Colon (tissue), 2 donors: Measurements from ENCODE around the gene CD276.
"Not testable (repeated sequence)": the region's sequence is repeated elsewhere in the genome, so short reads cannot be mapped to it uniquely, and the experiment has no call there.

Experiments
- FAIRE-seq: peaks from 2 replicates; lab custom pipeline; 2012; peaks lifted over from hg19 to GRCh38; lab: Jason Lieb, UNC
- donor health status: control.
- donor health status: control.

Gene CD276

GRCh38 chr15:73710321-73710720 lies 26.1 kb downstream of the CD276 start:
- no peak for FAIRE-seq

DNA sequence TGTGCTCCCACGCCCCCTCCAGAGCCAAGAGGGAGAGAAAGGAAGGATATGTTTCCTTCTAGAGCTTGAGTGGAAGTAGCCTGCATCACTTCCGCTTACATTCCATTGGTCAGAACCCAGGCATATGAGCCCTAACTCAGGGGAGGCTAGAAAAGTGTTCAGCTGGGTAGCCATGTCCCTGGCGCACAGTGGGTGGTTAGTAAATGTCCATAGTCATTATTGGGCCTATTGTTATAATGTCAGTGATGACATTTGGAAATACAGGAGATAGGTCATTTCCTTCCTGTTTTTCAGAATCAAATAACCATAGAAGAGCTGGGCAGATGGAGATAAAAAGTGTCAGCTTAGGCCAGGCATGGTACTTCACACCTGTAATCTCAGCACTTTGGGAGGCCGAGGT lies 27.3 kb downstream of the CD276 start:
- no peak for FAIRE-seq

DNA sequence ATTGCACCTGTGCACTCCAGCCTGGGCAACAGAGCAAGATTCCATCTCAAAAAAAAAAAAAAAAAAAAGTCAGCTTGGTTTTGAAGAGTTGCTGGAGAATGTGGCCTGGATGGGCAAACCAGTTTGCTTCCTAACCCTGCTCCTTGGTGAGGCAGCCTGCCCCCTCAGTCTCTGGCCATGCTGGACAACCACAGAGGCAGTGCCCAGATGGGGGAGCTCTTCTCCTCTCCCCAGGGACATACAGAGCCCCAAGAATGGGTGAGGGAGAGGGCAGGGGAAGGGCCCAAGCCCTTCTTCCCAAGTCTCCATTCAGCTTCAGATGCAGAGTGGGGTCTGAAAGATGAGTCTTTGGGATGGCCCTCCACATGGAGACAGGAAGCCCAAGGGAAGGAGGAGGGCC lies 27.9 kb downstream of the CD276 start:
- no peak for FAIRE-seq

DNA sequence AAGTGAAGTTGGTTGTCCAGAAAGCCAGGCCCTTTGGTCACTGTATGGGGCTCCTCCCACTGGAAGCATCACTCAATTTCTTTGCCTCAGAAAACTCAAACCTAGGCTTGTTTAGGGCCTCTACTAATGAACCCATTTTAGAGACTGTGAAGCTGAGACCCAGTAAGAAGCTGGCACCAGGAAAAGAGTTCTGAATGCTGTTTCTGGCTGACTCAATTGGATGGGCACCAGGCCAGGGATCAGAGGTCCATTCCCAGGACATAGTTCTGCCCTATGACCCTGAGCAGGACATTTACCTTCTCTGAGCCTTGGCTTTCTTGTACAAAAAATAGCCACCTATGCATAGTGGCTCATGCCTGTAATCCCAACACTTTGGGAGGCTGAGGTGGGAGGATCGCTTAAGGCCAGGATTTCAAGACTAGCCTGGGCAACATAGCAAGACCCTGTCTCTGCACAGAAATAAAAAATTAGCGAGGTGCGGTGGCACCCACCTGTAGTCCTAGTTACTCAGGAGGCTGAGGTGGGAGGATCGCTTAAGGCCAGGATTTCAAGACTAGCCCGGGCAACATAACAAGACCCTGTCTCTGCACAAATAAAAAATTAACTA lies 30.6 kb downstream of the CD276 start:
- FAIRE-seq: no peak

DNA sequence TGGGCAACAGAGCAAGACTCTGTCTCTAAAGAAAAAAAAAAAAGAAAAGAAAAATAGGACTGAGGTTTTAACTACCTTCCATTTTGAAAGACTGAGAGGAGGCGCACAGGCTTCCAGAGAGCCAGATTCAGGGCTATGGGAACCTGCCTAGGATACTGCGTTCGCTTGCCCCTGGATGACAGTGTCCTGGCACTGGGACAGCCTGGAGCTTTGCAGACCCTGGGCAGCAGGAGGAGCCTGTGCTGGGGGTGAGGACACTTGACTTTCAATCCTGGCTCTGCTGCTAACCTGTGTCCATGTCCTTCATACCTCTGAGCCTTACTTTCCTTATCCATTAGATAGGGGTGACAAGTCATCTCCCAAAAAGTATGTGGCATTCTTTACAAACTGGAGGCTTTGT lies 31.2 kb downstream of the CD276 start:
- no peak for FAIRE-seq

GRCh38 chr15:73716417-73716816 lies 32.2 kb downstream of the CD276 start:
- no peak for FAIRE-seq

GRCh38 chr15:73717206-73717605 lies 33.0 kb downstream of the CD276 start:
- no peak for FAIRE-seq

- no peak for FAIRE-seq
These were observed 33.6 kb downstream of the CD276 start for GRCh38 chr15:73717802-73718201.

- FAIRE-seq: no peak
These were observed 34.5 kb downstream of the CD276 start for GRCh38 chr15:73718694-73719093.

- no peak for FAIRE-seq
These were observed 38.2 kb downstream of the CD276 start for GRCh38 chr15:73722425-73722824.

DNA sequence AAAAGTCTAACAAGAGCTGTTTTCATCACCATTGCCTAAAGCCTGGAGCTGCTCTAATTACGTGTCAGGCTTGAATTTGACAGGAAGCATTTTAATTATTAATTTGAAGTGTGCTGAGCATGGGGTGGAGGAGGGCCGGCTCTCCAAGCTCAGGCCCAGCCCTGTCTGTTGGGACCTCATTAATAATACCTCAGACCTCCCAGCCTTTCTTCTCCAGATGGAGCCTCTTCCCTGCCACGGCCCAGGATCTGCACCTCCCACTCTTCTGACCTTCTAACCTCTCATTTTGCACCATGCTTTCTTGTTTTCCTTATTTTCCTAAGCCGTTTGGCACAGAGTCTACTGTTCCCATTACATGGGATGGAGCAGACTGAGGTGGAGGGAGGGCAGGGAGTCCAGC lies 39.0 kb downstream of the CD276 start:
- no peak for FAIRE-seq

DNA sequence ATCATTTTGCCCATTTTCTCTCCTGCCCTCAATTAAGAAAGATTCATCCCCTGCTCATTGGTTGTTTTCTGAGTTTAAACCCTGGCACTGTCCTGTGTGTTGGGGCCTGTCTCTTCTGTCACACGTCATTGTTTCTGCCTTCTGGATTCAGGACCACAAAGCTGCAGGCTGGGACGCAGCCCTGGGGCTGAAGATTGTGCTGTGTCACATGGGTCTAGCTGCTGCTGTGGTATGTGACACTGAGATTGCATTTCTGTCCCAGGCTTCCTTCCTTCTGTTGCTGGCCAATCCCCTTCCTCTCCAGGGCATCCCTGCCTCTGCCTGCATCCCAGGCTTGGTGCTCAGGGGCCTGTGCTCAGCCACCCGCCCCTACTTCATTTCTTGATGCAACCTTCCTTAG lies 40.0 kb downstream of the CD276 start:
- FAIRE-seq: no peak

DNA sequence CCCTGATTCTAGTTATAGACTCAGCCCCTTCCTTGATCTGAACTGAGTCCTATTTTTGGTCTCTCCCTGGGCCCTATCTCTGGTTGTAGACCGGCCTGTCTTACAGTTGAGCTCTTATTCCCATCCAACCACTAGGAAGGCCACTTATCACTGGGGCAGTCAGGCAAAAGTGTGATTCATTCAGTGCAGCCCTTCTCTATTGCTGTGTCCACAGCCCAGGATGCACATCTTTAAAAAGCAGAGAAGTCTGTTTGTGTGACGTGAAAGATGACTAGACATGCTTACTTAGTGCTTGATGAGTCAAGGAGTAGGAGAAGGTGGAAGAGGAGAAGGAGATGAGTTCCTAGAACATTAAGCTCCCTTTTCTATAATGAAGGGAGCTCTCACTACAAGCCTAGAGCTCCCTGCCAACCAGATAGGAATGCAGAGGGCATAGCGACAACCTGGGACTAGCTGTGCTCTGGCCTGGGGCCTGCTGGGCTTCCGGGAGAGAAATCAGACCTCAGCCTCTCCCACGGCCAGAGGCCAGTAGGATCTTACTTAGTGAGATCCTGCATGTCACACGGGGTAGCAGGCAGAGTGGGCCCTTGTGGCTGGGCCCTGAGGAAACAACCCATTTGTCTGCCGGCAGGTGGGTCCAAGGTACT lies 43.3 kb downstream of the CD276 start:
- no peak for FAIRE-seq

GRCh38 chr15:73732051-73732450 lies 47.9 kb downstream of the CD276 start:
- FAIRE-seq: not testable (repeated sequence)

GRCh38 chr15:73732930-73733329 lies 48.7 kb downstream of the CD276 start:
- no peak for FAIRE-seq

DNA sequence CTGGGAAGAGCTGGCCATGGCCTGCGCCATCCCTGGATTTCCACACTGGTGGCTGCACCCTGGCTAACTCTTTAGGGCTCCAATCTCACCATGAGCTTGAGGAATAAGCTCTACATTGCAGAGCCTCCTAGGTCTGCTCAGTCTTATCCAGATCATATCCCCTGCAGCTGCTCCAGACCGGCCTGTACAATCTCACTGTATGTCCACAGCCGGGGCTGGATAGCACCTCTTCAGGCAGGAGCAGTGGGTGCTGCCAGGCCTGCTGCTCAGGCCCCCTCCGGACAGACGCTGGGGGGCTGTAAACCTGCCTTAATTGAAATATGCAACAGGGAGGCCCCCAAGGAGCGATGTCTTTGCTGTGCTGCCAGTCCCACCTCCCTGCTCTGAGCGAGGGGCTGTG lies 53.4 kb downstream of the CD276 start:
- no peak for FAIRE-seq

GRCh38 chr15:73740152-73741048 lies 56.2 kb downstream of the CD276 start:
- FAIRE-seq: no peak

GRCh38 chr15:73741321-73741836 lies 57.2 kb downstream of the CD276 start:
- FAIRE-seq: no peak

GRCh38 chr15:73744293-73744692 lies 60.1 kb downstream of the CD276 start:
- FAIRE-seq: no peak

- no peak for FAIRE-seq
These were observed 60.9 kb downstream of the CD276 start for GRCh38 chr15:73745073-73745472.

DNA sequence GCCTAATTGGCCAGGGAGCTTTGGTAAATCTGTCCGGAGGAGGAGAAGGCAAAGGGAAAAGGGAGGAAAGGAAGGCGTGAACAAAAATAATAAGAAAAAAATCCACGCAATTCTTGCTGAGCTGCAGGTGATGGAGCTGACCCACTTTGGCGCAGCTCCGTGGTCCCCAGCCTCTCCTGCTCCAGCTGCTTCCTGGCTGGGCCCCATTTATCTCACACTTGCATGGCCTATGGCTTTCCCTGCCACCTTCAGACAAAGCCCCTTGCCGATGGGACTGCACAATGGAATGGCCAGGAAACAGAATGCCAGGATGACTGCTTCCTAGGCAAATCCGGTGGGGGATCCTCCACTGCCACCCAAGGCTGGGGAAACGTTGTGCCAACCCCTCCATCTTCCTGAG lies 62.1 kb downstream of the CD276 start:
- FAIRE-seq: no peak

GRCh38 chr15:73746883-73747282 lies 62.7 kb downstream of the CD276 start:
- FAIRE-seq: no peak
